Umbilical cord (tissue), 2 donors: ENCODE results near the gene LIPC. TPM values are rescaled to one million over a fixed set of nuclear protein-coding genes. Genes with fewer than 3 reads are reported as not detected.
A peak's percentile ranks its signal among the peaks of the same experiment; 100 is the strongest.

Experiments
- DNase-seq: peaks from one replicate; pipeline ENCODE4 v3.0.0-alpha.2; 2015; ENCODE audit warnings: low spot score
- total RNA-seq: library from RNA; depleted of rRNA; stranded (reverse); fragments of >200 nt; gene quantifications from one replicate; pipeline ENCODE4 v1.2.3, GENCODE V29; 2014; ENCODE audit warnings: low replicate concordance; ENCODE audit not compliant: insufficient read depth

Gene LIPC
- total RNA-seq, 1 donor from 2014 or later, result 2.9 TPM

DNA sequence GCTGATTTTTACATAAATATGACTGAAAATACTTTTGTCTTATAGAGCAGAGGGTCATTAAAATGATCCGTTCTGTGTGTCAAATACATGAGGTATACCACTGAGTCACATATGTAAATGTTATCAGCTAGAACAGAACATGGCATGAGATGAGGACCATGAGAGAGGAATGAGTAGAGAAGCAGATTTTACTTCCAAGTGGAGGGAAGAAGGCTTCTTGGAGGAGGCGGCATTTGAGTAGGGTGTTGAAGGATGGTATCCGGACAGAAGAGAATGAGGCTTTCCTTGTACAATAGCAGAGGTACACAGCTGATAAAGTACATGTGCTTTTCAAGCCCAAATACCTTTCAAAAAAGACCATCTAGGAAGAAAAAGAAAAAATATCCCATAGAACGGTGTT, 4.8 kb downstream of the LIPC start:
- no peak for DNase-seq

DNA sequence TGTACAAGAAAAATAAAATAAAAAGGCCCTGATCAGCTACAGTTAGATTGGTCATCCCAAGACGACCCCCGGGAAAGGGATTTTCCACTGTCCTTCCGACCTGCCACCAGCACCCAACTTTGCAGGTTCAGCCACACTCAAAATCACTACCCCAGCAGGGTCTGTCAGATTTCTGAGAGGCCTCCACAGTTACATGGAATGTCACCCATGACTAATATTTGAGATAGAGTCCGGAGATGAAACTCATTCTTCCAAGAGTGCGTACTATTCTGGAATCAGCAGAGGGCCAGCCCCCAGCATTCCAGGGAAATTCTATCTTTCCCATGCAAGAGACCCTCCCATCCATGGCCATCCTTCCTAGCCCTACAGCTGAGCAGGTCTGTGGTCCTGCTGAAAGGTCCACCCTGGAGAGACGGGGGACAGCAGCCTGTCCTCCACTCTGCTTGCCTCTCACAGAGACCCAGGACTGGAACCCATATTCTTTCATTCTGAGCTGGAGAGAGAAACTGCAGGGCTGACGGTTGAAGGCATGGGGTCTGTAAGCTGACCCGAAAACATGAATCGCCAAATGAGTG, 5.8 kb downstream of the LIPC start:
- DNase-seq, result no peak

DNA sequence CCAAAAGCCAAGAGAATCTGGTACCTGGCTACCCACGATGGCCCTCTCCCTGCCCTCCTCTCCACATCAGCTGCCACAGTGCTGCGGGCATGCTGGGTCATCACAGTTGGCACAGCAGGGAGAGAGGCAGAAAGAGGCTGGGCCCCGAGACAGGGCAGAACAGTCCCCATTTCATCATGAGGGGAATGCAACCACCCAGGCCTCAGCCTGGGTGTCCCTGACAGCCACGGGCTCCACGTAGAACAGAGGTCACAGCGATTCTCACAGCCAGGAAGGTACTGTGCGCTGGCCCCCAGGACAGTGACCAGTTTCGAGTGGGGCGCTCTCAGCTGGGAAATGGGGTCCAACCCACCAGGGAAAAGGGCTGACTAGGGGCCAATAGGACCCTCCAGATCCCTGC, 6.3 kb downstream of the LIPC start:
- no peak for DNase-seq

DNA sequence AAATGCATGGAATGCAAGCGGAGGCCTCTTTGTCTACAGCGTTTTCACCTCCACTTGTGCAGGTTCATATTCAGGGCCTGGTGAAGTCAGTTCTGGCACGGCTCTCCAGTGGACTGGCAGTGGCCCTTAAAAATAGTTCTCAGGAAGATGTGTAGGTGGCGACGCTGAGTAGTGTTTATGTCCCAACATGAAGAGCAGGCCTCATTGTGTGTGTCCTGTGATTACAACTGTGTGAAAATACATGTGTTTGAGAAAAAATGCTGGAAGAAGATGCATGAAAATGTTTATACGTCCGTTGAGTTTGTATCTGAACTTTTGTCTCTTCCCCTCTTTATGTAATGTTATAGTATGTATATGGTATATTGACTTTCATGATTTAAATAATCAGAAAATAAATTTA, 7.2 kb downstream of the LIPC start:
- peak; percentile 27 for DNase-seq

DNA sequence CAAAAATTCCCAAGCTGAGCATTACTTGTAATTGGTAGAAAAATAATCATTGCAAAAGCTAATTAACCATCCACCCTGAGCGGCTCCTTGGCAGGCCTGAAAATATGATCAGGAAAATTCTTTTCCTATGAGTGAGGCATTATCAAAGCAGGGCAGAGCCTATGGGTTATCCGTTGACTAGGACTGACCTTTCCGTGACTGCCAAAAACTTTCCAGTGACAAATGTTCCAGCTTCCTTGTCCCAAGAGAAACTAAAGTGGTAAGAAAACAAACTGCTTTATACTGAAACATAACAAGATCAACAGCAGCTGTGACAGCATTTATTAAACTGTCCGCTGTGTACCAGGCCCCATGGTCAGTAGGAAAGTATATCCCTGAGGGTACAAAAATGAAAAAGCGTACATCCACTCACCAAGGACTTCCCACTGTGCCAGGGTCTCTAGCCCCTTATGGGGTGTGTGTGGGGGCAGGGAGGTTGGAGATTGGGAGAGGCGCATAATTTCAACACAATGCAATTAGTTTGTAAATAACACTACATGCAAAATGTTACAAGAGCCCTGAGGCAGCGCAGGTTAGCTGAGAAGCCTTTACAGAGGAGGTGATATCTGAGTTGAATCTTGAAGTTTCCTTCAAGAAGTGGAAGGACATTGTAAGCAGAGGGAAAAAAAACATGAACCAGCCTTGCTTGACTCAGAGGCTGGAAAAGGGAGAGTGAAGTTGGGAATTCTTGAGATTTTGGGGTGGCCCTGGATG, 8.5 kb downstream of the LIPC start:
- DNase-seq, result peak; percentile 67

DNA sequence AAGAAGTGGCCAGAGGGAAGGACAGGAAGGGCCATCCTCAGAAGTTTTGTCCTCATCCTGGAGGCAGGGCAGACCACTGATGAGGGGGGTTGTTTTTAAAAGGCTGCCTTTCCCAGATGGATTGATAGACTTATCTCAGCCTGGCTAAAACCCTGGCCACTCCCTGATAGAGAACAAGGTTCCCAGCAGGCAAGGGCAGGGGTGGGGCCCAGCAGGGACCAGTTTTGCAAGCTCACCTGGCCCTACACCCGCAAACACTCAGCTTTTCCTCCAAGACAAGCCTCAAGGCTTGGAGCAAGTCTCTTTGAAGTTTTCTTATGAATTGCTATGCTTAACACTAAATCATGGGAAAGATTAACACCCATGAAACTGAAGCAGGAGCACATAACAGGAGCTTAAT, 9.1 kb downstream of the LIPC start:
- DNase-seq, result peak; percentile 38

DNA sequence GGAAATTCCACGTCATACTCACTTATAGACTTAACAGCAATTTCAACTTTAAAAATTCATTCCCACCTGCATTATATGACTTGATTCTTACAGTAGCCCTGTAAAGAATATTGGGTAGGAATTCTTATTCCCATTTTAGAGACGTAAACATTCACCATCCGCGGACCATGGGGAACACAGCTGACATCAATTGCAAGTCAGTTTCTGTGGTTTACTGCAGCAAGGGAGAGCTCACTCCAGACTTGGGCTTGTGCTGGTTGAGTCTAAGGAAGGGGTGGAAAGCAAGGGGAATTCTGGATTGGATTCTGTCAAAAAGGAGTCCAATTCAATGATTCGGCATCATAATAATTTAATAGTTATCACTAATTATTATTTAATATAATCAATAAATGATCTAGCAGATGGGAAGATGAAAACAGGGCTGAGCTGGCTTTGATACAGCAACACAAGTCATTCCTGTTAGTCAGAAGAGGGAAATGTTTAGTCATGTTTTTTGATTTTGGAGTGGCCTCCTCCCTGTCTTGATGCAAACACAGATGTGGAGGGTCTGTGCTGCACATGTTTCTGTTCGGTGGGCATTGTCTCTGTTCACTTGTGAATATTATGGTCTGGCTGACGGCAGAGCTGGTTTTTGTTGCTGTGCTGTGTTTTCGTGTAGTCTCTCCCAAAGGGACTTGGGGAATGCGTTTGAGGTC, 9.7 kb downstream of the LIPC start:
- DNase-seq, result peak; percentile 42

DNA sequence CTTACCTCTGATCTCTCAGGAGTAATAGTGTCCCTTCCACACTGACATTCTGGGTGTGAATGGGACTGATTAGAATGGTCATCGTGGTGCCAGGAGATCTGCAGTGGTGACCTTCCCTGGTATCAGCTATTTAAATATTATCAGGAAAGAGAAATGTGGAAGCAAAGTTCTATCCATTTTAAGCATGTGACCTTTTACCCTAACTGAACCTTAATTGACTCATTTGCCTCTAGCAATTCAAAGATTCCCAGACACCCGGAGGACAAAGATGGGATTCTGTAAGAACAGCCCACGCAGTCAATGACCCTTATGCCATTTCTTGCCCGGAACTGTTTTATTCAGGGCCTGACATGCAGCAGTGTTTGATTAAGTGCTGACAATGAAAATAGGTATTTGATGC, 10.3 kb downstream of the LIPC start:
- no peak for DNase-seq

DNA sequence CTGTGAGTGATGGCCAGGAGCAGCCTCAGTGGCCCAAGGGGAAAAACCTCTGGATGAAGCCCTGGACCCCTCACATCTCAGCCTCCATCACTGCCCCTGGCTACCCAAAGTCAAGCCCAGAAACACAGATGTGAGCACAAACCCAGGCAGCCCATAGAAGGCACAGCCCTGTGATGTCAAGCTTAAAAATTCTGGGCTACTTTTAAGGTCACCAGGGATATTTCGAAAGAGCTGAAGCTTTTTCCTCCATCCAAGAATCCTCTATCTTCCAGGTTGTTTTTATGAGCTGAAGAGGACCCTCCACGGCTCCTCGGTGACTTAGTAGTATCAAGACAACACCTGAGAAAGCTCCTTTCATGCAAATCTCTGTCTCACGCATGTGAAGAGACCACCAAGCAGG, 11.5 kb downstream of the LIPC start:
- DNase-seq, result no peak

DNA sequence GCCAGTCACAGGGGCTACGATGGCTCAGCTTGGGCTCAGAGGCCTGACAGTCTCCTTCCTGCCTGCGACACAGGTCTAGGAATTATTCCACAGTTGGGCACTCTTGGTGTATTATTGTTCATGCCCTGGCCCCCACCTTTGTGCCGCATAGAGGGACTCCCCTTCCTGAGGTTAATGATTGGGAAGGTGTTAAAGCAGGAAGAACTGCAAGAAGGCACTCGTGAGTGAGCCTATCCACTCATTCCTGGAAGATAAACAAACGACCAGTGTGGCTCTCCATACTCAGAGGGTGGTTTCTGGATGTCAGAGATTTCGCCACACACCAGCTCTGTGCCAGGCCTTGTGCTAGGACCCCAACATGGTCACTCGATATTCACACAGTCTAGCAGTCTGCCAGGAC, 12.3 kb downstream of the LIPC start:
- no peak for DNase-seq

DNA sequence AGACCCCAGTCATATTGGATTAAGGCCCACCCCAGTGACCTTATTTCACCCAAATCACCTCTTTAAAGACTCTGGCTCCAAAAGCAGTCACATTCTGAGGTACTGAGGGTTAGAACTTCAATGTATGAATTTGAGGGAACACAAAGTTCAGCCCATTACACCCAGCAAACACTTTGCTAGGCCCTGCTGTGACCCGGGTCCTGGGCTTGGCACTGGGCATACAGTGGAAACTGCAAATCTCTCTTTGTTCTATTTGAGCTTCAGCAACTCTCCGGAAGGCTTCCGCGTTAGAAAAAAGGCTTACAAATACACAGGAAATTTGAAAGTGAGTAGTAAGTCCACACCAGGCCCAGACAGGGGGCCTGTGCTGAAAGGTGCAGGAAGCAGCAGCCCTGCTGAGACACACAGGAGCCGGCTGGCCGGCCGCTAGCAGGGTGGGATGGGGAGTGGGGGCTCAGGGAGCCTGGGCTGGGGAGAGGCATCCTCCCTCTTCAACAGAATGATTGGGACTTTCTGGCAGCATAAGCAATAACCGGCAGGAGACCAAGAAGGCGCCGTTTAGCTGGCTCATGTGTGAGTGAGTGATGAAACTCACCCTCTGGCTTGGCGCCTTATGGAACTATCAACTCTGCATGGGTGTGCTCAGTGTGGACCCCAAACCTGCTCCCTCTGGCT, 13.0 kb downstream of the LIPC start:
- DNase-seq, result no peak

DNA sequence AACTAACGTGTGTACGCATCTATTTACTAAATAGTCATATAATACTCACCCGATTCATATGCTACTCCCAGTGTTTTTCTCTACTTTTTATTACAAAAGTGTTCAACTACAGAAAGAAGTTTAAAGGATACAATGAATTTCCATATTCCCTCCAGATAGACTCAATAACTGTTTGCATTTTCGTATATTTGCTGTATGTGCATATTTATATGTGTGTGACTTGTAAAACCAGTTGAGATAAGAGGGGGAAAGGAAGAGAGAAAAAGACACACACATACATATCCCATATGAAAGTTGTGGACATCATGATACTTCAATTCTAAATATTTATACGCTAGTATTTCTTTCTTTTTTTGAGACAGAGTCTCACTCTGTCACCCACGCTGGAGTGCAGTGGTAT, 14.1 kb downstream of the LIPC start:
- no peak for DNase-seq

DNA sequence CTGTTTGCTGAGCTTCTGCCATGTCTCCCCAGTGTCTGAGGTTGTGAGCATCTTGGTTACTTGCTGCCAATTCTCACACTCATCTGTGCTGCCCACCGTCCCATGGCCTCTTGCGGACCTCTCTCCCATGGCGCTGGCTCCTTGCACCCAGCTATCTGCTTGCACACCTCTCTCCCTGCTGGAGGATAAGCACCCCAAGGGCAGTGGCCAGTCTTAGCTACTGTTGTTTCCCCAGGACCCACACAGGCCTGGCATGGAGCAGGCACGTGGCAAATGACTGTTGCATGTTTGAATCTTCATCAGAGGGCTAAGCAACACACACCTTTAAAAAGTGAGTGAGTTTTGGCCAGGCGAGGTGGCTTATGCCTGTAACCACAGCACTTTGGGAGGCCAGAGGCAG, 14.7 kb downstream of the LIPC start:
- DNase-seq, result no peak

DNA sequence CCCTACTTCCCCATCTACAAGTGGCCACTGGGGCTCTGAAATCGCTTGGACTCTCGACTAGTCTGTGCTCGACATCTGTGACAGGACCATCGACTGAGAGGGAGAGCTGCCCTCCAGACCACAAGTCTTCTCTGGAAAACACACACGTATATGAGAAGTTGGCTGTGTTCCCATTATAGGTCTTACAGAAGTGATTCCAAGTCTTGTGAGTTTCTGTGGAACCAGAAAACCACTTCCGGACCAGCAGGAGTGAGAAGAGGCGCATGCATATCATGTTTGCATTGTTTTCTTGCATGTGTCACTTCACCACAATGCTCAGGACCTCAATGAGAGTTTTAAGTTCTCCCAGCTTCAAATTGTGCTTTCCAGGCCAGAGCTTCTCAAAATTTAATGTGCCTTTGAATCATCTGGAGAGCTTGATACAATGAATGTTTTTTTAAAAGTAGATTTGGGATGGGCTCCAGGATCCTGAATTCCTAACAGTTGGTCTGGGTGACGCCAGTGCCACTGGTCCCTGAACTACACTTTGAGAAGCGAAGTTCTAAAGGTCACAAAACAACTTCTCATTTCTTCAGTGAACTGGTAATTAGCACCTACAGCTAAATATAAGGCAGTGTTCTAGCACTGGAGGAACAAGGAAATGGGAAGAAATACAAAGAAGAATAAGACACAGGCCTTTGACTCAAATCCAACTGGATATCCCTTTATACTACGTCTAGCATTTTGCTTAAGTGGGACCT, 15.7 kb downstream of the LIPC start:
- DNase-seq, result no peak

DNA sequence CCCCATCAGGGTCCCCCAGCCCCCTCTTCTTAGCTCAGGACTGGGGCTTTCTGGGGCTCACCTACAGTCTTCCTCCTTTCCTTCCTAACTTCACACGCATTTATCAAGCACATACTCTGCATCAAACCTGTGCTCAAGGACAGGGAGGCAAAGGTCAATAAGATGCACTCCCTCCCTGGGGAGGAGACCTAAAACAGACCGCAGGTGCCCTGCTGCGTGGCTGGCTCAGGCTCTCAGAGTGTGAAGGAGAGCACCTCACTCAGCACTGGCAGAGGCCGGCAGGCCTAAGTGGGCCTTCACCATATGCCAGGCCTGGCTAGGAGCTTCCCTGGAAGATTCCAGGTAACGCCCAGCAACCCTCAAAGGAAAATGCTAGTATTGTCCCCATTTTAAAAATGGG, 16.5 kb downstream of the LIPC start:
- no peak for DNase-seq

DNA sequence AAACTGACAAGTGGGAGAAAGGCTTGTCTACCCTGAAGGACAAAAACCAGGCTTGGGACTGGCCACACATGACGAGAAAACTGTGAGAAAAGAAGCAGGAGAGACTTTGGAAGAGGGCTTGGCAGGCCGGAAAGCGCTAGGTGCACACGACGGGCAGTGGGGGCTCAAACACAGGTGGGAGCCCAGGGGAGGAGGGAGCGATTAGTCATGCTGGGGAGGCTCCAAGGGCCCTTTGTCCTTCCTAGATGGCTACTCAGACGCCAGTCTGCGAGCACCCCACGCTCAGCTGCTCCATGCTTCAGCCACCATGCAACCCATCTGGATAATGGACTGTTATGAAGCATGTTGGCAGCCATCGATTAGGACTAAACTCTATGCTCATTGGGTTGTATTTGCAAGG, 17.1 kb downstream of the LIPC start:
- DNase-seq, result no peak

DNA sequence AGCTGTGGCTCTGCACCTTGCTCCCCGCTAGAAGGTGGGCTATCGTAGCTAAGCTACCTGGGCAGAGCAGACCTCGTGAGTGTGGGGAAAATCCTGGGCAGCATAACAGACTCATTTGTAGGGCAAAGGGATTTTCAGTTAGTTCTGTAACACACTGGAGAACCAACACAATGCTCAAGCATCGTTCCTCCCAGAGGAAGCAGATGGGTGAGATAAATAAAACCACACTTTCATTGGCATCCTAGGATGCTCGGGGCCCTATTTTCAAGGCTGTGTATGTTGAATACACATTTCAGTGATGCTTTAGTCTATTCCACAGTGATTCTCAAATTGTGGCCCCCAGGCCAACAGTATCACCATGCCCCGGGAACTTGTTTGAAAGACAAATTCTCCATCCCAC, 20.0 kb downstream of the LIPC start:
- DNase-seq, result no peak

DNA sequence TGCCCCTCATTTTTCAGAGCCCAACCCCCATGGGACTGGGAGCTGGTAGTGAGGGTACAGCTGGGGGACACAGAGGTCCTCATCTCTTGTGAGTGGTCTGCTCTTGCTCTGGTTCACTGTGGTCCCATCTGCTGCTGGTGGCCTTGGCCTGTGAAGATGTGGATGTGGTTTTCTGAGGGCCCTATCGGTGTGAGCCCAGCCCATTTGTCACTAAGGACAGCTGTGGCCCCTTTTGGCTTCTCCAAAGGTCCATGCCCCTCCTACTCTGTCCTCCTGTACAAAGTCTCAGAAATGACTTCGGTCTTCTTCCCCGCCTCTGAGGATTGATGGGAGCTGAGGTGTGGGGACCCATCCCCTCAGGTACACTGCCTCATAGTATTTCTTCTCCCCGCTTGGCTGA, 21.0 kb downstream of the LIPC start:
- DNase-seq, result no peak

DNA sequence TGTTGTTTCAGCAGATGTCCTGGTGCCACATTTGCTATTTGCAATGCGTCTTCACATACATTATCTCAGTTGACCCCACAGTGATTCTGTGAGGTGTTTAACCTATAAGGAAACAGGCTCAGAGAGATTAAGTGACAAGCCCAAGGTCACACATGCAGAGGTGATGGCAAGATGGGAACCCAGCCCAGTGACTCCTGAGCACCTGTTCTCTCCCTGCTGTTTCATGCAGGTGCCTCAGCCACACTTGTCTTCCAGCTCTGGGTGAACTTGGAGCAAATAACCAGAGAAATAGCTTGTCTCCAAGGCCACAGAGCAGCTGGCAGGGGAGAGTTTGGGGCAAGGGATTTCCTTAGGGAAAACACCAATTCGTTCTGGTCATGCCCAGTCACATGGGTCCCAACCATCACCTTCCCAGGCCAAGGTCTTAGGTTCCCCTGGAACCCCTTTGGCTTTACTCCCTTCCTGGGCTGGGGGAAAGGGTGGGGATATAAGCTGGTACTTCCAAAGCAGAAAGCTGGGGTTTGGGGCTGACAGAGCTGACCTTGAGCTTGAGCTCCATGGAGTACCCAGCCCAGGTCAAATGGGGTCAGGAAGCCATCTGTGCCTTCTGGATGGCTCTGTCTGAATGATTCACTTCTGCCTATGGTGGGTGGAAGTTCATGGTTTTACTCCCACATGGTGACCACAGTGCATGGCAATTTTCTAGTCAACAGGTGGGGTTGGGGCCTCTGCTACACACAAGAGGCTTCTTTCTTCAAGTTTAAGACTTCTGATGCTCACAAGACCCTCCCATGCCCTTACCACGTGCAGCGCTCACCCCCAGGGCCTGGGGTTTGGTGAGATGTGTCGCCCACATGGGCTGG, 22.4 kb downstream of the LIPC start:
- no peak for DNase-seq

DNA sequence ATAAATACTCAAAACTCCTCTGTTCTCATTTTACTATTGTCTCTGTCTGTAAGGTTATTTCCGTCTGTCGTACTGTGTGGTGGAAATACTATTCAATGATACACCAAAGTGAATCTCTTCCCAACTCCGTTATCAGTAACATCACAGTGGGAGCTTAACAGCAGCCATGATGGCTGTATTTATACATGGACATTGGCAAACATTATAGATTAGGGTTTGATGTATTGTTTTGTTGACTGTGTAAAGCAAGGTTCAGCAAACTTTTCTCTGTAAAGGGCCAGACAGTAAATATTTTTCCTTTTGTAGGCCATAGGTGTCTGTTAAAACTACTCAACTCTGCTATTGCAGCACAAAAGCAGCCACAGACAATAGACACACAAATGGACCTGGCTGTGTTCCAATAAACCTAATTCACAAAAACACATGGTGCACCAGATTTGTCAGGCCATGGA, 23.2 kb downstream of the LIPC start:
- no peak for DNase-seq

DNA sequence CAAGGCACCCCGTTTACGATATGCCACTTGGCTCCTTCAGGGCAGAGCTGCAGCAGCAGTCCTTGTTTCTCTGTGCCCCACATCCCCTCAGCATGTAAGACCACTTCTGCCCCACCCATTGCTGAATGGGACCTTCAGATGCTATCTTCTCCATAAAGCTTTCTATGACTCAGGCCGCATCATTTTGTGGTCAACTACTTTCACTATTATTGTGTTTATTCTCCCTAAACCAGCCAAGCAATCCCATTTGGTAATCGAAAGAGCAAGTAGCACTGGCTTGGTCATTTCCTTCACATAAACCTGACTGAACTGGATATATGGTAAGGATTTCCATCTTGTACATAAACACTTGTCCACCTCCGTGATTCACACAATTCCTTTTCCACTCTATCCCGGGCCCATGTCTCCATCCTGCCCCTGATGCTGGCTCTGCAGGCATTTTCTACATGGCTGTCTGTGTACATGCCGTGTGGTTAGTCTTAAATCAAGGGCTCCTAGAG, 25.7 kb downstream of the LIPC start:
- DNase-seq, result no peak
